NCI-H2196 treated with DMSO at 0.1 percent for 48 hours (cell line): ENCODE measurements around the gene CLDN18.

Experiments
- DNase-seq: peaks from one replicate; lab custom pipeline; 2025; ENCODE audit not compliant: unreplicated experiment; lab: John Stamatoyannopoulos, UW

Gene CLDN18

DNA sequence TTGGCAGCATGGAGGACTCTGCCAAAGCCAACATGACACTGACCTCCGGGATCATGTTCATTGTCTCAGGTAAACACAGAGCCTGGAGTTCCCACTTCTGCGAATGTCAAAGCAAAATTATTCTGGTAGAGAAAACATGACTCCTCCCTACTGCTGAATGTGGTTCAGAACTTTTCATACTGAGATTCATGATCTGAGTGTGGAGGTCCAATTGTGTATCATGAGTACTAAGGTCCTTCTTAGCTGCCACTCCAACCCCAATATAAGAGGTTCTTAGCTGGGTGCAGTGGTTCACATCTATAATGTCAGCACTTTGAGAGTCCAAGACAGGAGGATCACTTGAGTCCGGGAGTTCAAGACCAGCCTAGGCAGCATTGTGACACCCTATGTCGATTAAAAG lies 13.8 kb downstream of the CLDN18 start:
- DNase-seq = no peak

DNA sequence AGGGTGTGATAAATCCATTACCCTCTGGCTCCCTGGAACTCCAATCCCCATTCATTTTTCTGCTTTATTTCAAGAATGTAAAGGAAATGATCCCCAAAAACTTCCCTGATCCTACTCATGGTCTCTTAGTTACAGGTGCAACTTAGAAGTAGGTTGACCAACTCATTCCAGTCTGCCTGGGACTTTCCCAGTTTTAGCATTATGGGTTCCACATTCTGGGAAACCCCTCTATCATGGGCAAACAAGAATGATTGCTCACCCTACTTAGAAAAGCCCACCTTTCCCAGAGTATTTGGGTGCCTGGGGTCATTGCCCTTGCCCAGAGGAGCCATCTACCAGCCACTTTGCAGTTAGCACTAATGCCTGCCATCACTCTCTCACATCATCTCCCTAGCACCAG lies 15.6 kb downstream of the CLDN18 start:
- DNase-seq = no peak

GRCh38 chr3:138027821-138028220 lies 17.9 kb downstream of the CLDN18 start:
- no peak for DNase-seq

DNA sequence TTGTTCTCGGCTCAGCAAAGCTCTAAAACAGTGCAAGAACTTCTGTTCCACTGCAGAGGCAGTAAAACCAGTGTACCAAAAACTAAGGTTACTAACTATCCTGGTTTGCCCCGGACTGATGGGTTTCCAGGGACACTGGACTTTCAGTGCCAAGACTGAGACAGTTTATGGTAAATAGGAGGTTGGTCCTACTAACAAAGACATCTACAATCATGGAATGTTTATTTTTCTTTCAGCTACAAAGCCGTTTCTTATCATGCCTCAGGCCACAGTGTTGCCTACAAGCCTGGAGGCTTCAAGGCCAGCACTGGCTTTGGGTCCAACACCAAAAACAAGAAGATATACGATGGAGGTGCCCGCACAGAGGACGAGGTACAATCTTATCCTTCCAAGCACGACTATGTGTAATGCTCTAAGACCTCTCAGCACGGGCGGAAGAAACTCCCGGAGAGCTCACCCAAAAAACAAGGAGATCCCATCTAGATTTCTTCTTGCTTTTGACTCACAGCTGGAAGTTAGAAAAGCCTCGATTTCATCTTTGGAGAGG lies 20.8 kb downstream of the CLDN18 start:
- no peak for DNase-seq

GRCh38 chr3:138031536-138031935 lies 21.6 kb downstream of the CLDN18 start:
- DNase-seq = no peak

GRCh38 chr3:138032567-138032966 lies 22.6 kb downstream of the CLDN18 start:
- no peak for DNase-seq

DNA sequence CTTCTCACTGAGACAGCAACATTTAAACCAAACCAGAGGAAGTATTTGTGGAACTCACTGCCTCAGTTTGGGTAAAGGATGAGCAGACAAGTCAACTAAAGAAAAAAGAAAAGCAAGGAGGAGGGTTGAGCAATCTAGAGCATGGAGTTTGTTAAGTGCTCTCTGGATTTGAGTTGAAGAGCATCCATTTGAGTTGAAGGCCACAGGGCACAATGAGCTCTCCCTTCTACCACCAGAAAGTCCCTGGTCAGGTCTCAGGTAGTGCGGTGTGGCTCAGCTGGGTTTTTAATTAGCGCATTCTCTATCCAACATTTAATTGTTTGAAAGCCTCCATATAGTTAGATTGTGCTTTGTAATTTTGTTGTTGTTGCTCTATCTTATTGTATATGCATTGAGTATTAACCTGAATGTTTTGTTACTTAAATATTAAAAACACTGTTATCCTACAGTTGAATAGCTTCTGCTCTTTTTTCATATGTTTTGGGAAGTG lies 23.3 kb downstream of the CLDN18 start:
- DNase-seq = no peak

DNA sequence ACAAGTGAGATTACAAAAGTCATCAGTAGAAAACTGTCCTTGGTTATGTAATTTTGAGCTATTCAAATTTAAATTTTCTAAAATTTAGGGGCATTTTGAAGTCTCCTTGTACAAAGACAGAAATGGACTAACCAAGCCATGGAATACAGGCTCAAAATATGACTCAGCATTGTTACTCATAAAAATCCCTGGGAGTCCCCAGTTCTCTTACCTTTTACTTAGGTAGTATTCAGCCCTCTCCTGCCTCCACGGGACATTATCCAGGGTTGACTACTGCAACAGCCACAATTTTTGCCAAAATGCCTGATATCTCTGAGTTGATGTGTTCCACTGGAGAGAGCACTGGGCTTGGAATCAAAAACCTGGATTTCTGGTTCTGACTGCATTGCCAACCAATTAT lies 25.0 kb downstream of the CLDN18 start:
- no peak for DNase-seq

GRCh38 chr3:138036572-138036971 lies 26.6 kb downstream of the CLDN18 start:
- no peak for DNase-seq

DNA sequence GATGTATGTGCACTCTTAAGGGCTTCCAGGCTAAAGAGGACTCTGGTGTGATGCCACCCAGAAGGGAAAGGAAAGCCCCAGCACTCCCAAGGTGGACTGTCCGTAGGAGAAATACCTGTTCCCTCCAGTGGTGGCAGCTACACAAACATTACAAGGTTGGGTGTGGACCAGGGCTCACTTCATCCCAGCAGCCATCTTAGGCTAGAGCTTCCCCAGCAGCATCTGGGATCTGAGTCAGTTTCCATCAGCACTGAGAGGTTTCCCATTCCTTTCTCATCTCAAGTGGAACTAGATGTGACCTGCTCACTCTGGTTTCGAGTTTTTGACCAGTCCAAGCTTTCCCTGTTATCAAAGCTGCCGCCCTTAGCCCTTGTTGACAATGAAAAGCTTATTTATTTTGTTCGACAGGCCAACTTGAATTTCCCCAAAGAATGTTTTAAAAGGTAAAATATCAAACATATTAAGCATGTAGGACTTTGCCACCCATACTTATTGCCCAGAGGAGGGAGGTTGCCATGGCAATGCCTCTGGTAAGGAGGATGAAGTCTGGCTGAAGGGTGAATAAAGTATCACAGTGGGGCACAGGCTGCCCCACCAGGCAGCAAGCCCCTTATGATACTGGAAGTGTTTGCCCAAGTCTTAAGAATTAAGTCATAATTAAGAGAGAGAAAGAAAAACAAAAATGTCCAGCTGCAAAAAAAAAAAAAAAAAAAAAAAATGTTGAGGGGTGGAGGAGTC lies 28.9 kb downstream of the CLDN18 start:
- DNase-seq = no peak

DNA sequence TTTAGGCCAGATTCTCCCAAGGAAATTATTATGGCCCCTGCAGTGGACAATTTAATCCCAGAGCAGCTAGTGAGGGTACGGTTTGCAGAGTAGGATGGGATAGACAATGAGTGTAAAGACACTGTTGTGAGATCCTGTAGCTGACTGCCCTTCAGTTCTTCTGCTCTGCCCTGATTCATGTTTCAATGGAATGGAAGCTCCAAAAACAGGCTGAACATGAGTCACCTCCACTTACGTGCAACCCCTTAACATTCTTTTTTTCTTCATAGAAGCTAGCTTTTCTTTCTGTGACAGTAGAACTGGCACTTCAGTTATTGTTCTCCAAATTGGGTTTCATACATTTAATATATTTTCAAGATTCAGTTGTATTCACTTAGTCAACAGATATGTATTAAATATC lies 32.1 kb downstream of the CLDN18 start:
- DNase-seq = no peak

GRCh38 chr3:138043266-138044029 lies 33.5 kb downstream of the CLDN18 start:
- no peak for DNase-seq

DNA sequence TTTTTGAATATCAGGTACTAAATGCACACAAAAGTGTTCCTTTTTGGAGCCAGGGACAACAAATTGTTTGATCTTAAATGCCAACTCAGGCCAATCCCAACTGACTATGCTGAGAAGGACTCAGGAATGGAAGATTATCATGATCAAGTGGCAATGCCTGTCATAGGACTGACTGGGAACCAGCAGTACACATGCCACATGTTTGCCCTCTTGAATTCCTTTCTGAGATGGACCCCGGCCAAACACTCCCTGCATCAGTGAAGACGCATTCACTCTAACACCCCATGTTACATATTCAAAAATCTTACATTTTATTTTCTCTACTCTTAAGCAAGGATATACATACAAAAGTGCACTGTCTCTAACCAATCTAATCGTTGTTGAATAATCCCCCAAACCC lies 36.1 kb downstream of the CLDN18 start:
- DNase-seq = no peak

GRCh38 chr3:138046955-138047354 lies 37.0 kb downstream of the CLDN18 start:
- no peak for DNase-seq

GRCh38 chr3:138047596-138048158 lies 37.7 kb downstream of the CLDN18 start:
- no peak for DNase-seq

DNA sequence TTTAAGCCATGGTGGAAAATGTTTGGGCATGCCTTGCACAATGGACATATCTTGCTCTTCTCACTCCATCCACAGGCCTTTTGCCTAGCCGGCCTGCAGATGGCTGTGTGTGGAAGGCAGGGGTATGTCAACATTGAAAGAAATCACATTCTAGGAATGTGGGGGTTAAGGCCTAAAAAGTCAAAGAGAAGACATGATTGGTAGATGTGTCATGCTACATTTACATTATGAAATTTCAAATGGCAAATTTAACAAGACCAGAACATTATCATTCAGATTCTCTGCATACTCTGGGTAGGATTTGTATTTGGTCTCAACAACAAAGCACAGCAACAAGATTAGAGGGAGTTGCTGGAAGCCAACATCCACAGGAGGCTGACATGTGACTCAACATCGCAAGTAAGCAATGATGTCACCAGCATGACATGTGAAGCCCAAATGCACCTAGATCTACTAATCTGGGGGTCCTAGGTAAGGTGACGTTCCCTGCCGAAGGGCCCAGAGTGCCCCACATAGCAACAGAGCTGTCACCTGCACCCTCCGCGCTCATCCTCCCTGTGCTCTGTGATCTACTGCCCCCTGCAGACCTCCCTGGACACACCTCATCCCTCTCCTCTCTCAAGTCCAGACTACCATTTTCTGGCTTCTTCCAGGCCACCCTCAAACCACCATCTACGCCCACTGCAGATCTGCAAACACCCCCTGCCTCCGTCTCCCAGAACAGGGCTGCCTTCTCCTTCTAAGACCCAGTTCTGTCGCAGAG lies 39.4 kb downstream of the CLDN18 start:
- no peak for DNase-seq

DNA sequence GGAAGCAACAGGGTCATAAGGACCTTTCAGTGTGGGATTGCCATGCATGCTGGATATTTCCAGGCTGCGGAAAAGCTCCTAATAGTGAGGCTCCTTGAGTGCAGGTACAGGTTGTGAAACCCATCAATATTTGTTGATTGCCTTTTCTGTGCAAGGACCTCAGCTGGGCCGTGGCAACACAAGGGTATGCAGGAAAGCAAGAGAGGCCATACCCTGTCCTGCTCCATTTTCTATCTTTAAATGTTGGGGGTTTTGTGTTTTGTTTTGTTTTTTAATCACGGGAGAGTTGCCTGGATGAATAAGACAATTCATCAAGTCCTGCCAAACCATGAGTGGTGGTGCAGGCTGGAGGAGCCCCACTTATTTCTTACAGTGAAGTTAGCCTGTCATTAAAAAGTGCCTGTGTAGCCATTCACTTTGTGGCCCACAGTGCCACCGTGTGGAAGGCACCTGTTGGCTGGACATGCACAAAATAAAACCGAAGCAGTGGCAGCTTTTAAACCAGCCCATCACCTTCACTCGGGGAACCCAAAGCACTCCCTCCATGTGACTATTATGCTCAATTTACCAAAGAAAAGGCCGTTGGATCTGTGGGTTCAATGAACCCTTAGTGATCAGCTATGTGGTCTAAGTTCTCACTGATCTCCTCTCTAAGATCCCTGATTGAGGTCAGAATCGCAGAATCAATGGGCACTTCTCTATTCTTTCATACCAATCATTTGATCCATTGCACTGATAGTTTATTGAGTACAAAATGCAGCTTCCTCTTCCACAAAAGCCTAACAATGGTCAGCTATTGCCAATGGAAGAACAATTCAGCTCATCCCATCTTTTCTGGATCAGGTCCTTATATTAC lies 42.2 kb downstream of the CLDN18 start:
- peak; percentile 33 for DNase-seq

DNA sequence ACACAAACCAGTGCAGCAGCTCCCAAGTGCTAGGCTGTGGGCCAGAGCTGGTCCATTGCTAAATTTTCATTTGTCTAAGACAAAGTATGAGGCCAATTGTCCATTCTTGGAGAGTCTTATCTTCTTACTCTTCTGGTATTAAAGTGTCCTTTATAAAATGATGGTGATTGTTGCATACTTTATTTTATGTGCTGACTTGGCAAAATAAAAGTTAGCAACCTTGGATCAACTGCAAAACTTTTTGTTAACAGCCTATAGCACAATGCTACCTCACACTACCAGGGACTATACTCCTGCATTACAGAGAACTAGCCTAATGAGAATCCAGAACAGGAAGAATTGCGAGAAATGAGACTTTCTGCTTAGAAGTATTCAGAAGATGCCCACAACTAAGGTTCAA lies 44.1 kb downstream of the CLDN18 start:
- no peak for DNase-seq

DNA sequence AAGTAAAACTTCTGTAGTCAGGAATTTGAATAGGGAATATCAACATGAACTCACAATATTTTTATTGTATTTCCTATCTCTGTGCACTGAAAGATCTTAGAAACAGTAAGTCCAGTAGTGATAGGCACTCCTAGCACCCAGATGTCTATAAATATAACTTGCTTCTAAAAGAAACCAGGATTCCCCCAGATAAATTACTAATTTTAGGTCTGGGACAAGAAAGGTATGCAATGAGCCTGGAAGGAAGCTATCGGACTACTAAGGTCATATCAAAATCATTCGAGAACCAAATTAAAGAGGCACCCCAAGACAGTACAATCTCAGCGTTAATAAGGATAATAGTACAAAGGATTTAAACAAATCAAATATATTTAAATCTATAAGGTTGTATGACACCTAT lies 47.4 kb downstream of the CLDN18 start:
- DNase-seq = no peak

DNA sequence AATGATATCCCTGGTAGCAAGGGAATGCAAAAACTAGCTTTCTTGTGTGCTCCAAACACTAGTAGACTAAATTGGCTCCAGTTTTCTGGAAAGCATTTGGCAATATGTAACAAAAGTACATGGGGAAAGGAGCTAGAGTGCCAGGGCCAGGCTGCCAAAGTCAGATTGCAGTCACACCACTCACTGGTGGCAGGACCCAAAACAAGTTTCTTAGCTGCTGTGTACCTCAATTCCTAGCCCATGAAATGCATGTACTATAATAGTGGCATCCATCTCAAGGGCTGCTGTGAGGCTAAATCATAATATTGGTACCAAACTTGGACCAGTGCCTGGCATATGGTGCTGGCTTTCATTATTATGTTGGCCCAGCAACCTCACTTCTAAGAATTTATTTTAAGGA lies 49.3 kb downstream of the CLDN18 start:
- no peak for DNase-seq
